NB4 (cell line): Measurements from ENCODE around the gene ILDR2.

Source experiments
- POLR2A ChIP-seq: IDR thresholded peaks from 2 replicates; pipeline ENCODE4 v1.6.1; 2011; ENCODE audit warnings: mild to moderate bottlenecking; ENCODE audit not compliant: insufficient read length; ENCODE audit errors: extremely low read depth
- TF ChIP-seq, protein P1 (sequence below): IDR thresholded peaks from one replicate; pipeline ENCODE4 v1.5.1; 2012; ENCODE audit warnings: low read depth, low read length

DNA sequence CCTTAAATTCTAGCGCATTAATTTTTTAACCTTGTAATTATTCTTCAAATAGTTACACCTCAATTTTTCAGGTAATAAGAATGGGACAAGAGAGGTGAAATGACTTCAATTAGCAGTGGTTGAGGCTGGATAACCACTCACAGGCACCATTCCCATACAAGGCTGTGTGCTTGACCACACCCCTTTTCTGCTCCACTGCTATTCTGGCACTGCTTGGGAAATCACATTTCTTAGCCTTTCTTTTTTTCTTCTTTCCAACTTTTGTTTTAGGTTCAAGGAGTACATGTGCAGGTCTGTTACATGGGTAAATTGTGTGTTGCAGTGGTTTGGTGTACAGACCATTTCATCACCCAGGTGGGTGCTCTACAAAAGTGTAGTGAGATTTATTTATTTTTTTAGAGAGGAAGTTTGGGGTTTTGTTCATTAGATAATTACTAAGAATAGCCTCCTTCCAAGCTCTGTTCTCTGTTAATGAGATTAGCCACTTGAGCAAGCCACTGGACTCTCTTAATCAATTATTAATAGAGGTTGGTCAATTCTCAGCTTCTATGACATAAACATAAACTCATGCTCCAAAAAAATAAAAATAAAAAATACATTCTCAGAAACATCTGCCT is 14.4 kb downstream of the ILDR2 start:
- no peak for TF ChIP-seq POLR2A
- TF ChIP-seq, protein P1, sequence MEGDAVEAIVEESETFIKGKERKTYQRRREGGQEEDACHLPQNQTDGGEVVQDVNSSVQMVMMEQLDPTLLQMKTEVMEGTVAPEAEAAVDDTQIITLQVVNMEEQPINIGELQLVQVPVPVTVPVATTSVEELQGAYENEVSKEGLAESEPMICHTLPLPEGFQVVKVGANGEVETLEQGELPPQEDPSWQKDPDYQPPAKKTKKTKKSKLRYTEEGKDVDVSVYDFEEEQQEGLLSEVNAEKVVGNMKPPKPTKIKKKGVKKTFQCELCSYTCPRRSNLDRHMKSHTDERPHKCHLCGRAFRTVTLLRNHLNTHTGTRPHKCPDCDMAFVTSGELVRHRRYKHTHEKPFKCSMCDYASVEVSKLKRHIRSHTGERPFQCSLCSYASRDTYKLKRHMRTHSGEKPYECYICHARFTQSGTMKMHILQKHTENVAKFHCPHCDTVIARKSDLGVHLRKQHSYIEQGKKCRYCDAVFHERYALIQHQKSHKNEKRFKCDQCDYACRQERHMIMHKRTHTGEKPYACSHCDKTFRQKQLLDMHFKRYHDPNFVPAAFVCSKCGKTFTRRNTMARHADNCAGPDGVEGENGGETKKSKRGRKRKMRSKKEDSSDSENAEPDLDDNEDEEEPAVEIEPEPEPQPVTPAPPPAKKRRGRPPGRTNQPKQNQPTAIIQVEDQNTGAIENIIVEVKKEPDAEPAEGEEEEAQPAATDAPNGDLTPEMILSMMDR, result no peak
